SK-N-MC (cell line): Measurements from ENCODE around the gene RIT2.

Source experiments
- EZH2 ChIP-seq: fragments of 200-600 bp; sonication (generic); IDR thresholded peaks from one replicate; pipeline ENCODE4 v1.6.1; 2017; ENCODE audit warnings: antibody characterized with exemption
- POLR2AphosphoS5 ChIP-seq: IDR thresholded peaks from 2 replicates; pipeline ENCODE4 v1.6.1; 2012; ENCODE audit warnings: mild to moderate bottlenecking, low read depth, low read length, borderline replicate concordance

DNA sequence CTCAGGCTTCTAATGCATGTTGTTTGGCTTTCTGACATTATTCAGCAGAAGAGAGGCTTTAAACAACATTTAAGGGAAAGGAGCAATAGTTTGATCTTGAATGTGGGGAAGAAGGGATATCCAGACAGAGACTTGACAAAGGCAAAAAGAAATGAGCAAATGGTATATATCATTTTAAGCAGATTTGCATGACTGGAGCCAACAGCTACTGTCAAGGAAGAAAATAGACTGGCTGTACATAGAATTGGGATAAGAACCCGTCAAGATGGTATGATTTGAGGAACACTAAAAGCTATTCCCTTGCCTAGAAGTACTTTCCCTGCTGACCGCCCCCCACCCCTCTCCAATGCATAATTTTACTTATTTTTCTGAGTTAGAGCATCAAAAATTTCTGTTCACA, 174.5 kb downstream of the RIT2 start:
- TF ChIP-seq POLR2AphosphoS5 (no peak), EZH2 (no peak)
